Vagina (tissue), 2 donors: ENCODE results near the gene LRG1. TPM values are rescaled to one million over a fixed set of nuclear protein-coding genes. Genes with fewer than 3 reads are reported as not detected.

Experiments used
- DNase-seq, 2 donors: peaks; one replicate each; pipeline ENCODE4 v3.0.0-alpha.2; 2017; ENCODE audit errors: extremely low spot score in 2 of 2
- H3K27ac ChIP-seq: fragments of 200-600 bp; sonication (generic); one replicate; pipeline ENCODE4 v1.5.1; 2019
- H3K27me3 ChIP-seq: fragments of 200-600 bp; sonication (generic); one replicate; pipeline ENCODE4 v1.5.1; 2019
- H3K36me3 ChIP-seq, 2 donors: fragments of 200-600 bp; sonication (generic); one replicate each; pipeline ENCODE4 v1.5.1; 2017 to 2019
- H3K4me1 ChIP-seq: fragments of 200-600 bp; sonication (generic); one replicate; pipeline ENCODE4 v1.5.1; 2019
- H3K4me3 ChIP-seq, 2 donors: fragments of 200-600 bp; sonication (generic); 1 replicate in 1 of 2; 2 replicates in 1 of 2; pipeline ENCODE4 v1.5.1; 2016 to 2019
- H3K9me3 ChIP-seq: fragments of 200-600 bp; sonication (generic); one replicate; pipeline ENCODE4 v1.5.1; 2019
- POLR2A ChIP-seq, 2 donors: fragments of 450-650 bp; IDR thresholded peaks; one replicate each; pipeline ENCODE4 v1.6.1; 2017; ENCODE audit warnings: antibody characterized with exemption in 2 of 2, mild to moderate bottlenecking in 2 of 2, moderate library complexity in 2 of 2
- POLR2AphosphoS5 ChIP-seq, 2 donors: sonication (generic); formaldehyde crosslinking; IDR thresholded peaks; one replicate each; pipeline ENCODE4 v1.9.0; 2017; ENCODE audit warnings: antibody characterized with exemption in 2 of 2, mild to moderate bottlenecking in 2 of 2, low read depth in 1 of 2; ENCODE audit not compliant: insufficient read depth in 1 of 2
- intact Hi-C: fragments of 100-400 bp; cut with DNase I; formaldehyde crosslinking; loops from one replicate; pipeline ENCODE4 v1.15.1; 2023
- total RNA-seq: library from RNA; depleted of rRNA; stranded (reverse); fragments of >200 nt; gene quantifications from one replicate; pipeline ENCODE4 v1.2.3, GENCODE V29; 2016
- TF ChIP-seq, protein P1 (sequence below), 3 experiments: fragments of 450-650 bp in 2 of 3; fragments of 200-600 bp in 1 of 3; sonication (generic) in 1 of 3; IDR thresholded peaks; one replicate each; pipeline ENCODE4 v1.5.1; 2017 to 2019; ENCODE audit warnings: antibody characterized with exemption in 3 of 3, mild to moderate bottlenecking in 2 of 3, moderate library complexity in 2 of 3

Gene LRG1
- total RNA-seq, 1 donor from 2014 or later, result 6.9 TPM

DNA sequence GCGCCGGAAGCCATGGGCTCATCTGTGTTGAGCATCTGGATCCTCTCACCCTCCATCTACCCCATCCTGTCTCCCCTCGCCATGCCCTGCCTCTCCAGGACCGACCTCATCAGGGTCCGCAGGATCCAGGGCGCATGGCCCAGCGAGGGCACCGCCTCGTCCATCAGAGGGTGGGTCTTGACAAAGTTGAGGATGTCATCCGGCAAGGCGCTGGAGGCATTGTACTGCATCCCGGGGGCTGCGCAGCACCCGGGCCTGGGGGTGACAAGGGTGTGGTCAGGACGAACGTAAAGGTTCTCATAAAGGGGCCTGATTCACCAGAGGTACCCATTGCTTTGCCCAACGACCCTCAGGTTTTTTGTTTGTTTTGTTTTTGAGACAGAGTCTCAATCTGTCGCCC is 10.2 kb upstream of the LRG1 start:
- intact Hi-C loops, result no loop called here
- no peak overlapping the region for H3K27ac ChIP-seq
- TF ChIP-seq, protein P1, sequence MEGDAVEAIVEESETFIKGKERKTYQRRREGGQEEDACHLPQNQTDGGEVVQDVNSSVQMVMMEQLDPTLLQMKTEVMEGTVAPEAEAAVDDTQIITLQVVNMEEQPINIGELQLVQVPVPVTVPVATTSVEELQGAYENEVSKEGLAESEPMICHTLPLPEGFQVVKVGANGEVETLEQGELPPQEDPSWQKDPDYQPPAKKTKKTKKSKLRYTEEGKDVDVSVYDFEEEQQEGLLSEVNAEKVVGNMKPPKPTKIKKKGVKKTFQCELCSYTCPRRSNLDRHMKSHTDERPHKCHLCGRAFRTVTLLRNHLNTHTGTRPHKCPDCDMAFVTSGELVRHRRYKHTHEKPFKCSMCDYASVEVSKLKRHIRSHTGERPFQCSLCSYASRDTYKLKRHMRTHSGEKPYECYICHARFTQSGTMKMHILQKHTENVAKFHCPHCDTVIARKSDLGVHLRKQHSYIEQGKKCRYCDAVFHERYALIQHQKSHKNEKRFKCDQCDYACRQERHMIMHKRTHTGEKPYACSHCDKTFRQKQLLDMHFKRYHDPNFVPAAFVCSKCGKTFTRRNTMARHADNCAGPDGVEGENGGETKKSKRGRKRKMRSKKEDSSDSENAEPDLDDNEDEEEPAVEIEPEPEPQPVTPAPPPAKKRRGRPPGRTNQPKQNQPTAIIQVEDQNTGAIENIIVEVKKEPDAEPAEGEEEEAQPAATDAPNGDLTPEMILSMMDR (IDR thresholded peaks at IDR 0.05), result no peak
- TF ChIP-seq POLR2AphosphoS5 (IDR thresholded peaks at IDR 0.05; ENCODE audit: insufficient read depth in 1 of 2, low read depth in 1 of 2) (no peak), POLR2A (IDR thresholded peaks at IDR 0.05) (no peak)
- no peak for DNase-seq
- H3K9me3 ChIP-seq, result no peaks in the 10 kb centered on the region
- no peaks in the 10 kb centered on the region for H3K27me3 ChIP-seq
- H3K36me3 ChIP-seq, result no peaks in the 10 kb centered on the region
- no peak overlapping the region for H3K4me3 ChIP-seq
- H3K4me1 ChIP-seq, result no peaks in the 10 kb centered on the region

DNA sequence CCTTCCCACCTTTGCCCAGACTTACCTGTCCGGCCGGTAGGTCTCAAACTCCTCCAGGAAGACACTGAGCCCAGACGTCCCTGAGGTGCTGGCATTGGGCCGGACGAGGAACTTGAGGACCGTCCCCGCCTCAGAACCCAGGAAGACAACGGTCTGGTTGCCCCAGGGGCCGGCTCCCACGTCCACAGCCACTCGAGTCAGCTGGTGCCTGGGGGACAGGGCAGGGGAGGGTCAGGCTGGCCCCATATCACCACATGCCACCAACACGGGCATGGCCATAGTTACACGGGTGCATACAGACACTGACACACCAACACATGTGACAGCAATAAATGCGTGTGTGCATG is 8.4 kb upstream of the LRG1 start:
- Histone ChIP-seq H3K27ac (no peak overlapping the region), H3K4me3 (no peak overlapping the region), H3K36me3 (no peaks in the 10 kb centered on the region), H3K9me3 (no peaks in the 10 kb centered on the region), H3K27me3 (no peaks in the 10 kb centered on the region), H3K4me1 (no peaks in the 10 kb centered on the region)
- TF ChIP-seq POLR2AphosphoS5 (IDR thresholded peaks at IDR 0.05; ENCODE audit: insufficient read depth in 1 of 2, low read depth in 1 of 2) (no peak), POLR2A (IDR thresholded peaks at IDR 0.05) (no peak)
- TF ChIP-seq, protein P1 (IDR thresholded peaks at IDR 0.05), result no peak
- intact Hi-C loops, result no loop called here
- DNase-seq, result no peak

DNA sequence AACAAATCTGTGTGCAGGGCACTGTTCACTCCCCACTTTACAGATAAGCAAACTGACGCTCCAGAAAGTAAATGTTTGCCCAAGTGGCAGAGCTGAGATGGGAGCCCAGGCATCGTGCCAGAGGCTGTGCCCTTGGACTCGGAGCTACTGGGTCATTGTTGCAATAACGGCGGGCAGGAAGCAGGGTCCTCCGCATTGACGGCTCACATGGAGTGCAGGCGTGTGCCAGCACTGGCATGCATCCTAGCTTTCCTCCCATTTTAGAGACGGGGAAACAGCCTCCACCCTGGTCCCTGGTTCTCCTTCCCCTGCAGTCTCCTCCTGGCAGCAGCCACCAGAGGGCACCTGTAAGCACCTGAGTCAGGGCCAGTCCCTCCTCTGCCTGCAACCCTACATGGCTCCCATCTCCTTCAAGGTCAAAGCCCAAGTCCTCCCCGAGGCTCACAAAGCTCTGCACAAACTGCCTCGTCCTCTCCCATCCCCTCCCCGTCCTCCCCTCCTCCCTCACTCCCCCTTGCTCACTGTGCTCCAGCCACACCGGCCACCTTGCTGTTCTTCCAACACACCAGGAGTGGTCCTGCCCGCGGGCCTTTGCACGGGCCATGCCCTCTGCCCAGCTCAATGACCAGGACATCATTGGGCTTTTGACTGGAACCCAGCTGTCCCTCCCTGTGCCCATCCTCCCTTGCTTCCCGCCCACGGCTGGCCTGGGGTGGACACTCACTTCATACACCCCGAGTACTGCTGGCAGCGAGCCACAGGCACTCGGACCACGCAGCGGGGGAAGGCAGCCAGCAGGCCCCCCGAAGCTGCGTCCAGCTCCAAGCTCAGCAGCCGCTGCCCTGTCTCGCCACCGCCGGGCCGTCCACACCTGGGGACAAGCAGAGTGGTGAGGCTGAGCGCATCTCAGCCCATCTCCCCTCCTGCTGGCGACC is 7.7 kb upstream of the LRG1 start:
- no peaks in the 10 kb centered on the region for H3K9me3 ChIP-seq
- no peaks in the 10 kb centered on the region for H3K4me1 ChIP-seq
- no peak overlapping the region for H3K4me3 ChIP-seq
- DNase-seq, result no peak
- no peaks in the 10 kb centered on the region for H3K36me3 ChIP-seq
- no peak overlapping the region for H3K27ac ChIP-seq
- H3K27me3 ChIP-seq, result no peaks in the 10 kb centered on the region
- intact Hi-C loops, result no loop called here
- TF ChIP-seq, protein P1 (IDR thresholded peaks at IDR 0.05), result no peak
- TF ChIP-seq POLR2A (IDR thresholded peaks at IDR 0.05) (no peak), POLR2AphosphoS5 (IDR thresholded peaks at IDR 0.05; ENCODE audit: insufficient read depth in 1 of 2, low read depth in 1 of 2) (no peak)

DNA sequence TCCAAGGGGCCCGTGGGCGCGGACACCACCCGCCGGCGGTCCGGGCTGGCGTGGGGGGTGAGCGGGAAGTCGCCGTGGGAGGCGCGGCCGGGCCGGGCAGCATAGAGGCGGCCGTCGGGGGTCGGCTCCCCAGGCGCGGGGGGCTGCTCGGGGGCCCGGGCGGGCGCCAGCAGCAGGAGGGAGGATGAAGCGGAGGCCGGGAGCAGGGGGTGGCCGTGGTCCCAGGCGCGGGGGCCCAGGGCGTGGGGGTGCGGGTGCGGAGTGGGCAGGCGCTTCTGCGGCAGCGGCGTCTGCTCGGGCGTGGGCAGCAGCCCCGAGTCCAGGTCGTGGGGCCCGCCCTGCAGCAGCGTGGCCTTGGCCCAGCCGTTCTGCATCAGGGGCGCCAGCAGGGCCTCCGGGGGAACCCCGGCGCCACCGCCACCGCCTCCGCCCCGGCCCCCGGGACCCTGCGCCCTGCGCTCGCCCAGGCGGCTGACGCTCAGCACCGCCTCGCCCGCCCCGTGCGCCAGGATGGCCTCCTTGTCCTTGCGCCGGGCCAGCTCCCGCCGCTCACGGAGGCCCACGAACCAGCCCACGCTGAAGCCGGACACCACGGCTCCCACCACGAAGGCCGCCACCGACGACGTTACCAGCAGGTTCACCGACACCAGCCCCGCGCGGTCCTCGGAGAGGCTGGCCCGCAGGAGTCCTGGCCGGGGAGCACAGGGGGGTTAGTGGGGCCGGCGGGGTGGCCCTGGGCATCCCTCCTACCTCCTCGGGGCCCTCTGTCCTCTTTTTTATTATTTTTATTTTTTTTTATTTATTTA is 4.2 kb upstream of the LRG1 start:
- Histone ChIP-seq H3K36me3 (no peaks in the 10 kb centered on the region), H3K27ac (no peak overlapping the region), H3K4me3 (no peak overlapping the region), H3K4me1 (no peaks in the 10 kb centered on the region), H3K27me3 (no peaks in the 10 kb centered on the region), H3K9me3 (no peaks in the 10 kb centered on the region)
- TF ChIP-seq, protein P1 (IDR thresholded peaks at IDR 0.05), result no peak
- TF ChIP-seq POLR2AphosphoS5 (IDR thresholded peaks at IDR 0.05; ENCODE audit: insufficient read depth in 1 of 2, low read depth in 1 of 2), result no peak
- TF ChIP-seq POLR2A (IDR thresholded peaks at IDR 0.05), result no peak
- no peak for DNase-seq
- intact Hi-C loops, result no loop called here
